CD14-positive monocyte (primary cell): ENCODE data around the gene EPS8L3. TPM values are rescaled to one million over a fixed set of nuclear protein-coding genes. Genes with fewer than 3 reads are reported as not detected.

Experiments used
- DNase-seq, 3 donors: peaks; one replicate each; pipeline ENCODE4 v3.0.0-alpha.2; 2011 to 2022
- H2AFZ ChIP-seq: 2 replicates; pipeline ENCODE4 v1.6.0; 2012; ENCODE audit warnings: mild to moderate bottlenecking, low read depth, low read length, inconsistent platforms; ENCODE audit not compliant: insufficient read depth, poor library complexity, severe bottlenecking
- H3K27ac ChIP-seq, 2 donors: 1 replicate in 1 of 2; 2 replicates in 1 of 2; pipeline ENCODE4 v1.5.1; 2012 to 2013; ENCODE audit warnings: low read length in 2 of 2, control low read depth in 1 of 2, inconsistent platforms in 1 of 2, low read depth in 1 of 2, mild to moderate bottlenecking in 1 of 2
- H3K27me3 ChIP-seq, 2 donors: one replicate each; pipeline versions ENCODE4 v1.6.0 to v1.6.1; 2011 to 2013; ENCODE audit warnings: low read length in 2 of 2; ENCODE audit not compliant: control insufficient read depth in 2 of 2, insufficient read depth in 2 of 2
- H3K36me3 ChIP-seq, 2 donors: replicated peaks in 1 of 2; 1 replicate in 1 of 2; 2 replicates in 1 of 2; pipeline versions ENCODE4 v1.5.1 to v1.6.1; 2012 to 2013; ENCODE audit warnings: low read length in 2 of 2, control low read depth in 1 of 2, inconsistent platforms in 1 of 2, mild to moderate bottlenecking in 1 of 2; ENCODE audit not compliant: insufficient read depth in 2 of 2, control insufficient read depth in 1 of 2
- H3K4me1 ChIP-seq, 2 donors: 1 replicate in 1 of 2; 2 replicates in 1 of 2; pipeline versions ENCODE4 v1.5.1 to v1.6.1; 2012 to 2013; ENCODE audit warnings: low read length in 2 of 2, control low read depth in 1 of 2, inconsistent platforms in 1 of 2, mild to moderate bottlenecking in 1 of 2, moderate library complexity in 1 of 2; ENCODE audit not compliant: insufficient read depth in 2 of 2, control insufficient read depth in 1 of 2
- H3K4me2 ChIP-seq: replicated peaks from 2 replicates; pipeline ENCODE3; 2012; ENCODE audit warnings: low read length, moderate library complexity, mild to moderate bottlenecking; ENCODE audit not compliant: poor library complexity, severe bottlenecking; ENCODE audit errors: extremely low read depth
- H3K4me3 ChIP-seq, 3 experiments: fragments of 200-600 bp in 1 of 3; sonication (generic) in 1 of 3; replicated peaks in 1 of 3; 1 replicate in 2 of 3; 2 replicates in 1 of 3; pipeline ENCODE4 v1.5.1; 2011 to 2013; ENCODE audit warnings: low read length in 3 of 3, mild to moderate bottlenecking in 3 of 3, control low read depth in 2 of 3, low read depth in 2 of 3, inconsistent platforms in 1 of 3, moderate library complexity in 1 of 3
- H3K79me2 ChIP-seq: 2 replicates; pipeline ENCODE4 v1.6.0; 2012; ENCODE audit warnings: mild to moderate bottlenecking, control low read depth, inconsistent platforms, low read length, moderate library complexity; ENCODE audit not compliant: insufficient read depth
- H3K9ac ChIP-seq: 2 replicates; pipeline ENCODE4 v1.6.0; 2017; ENCODE audit warnings: low read length, mild to moderate bottlenecking; ENCODE audit not compliant: insufficient read depth, poor library complexity, severe bottlenecking
- H3K9me3 ChIP-seq, 2 donors: replicated peaks in 1 of 2; 1 replicate in 1 of 2; 2 replicates in 1 of 2; pipeline versions ENCODE4 v1.5.1 to v1.6.1; 2012 to 2013; ENCODE audit warnings: low read length in 2 of 2, control low read depth in 1 of 2; ENCODE audit not compliant: control insufficient read depth in 1 of 2, insufficient read depth in 1 of 2
- H4K20me1 ChIP-seq: 2 replicates; pipeline ENCODE4 v1.6.0; 2012; ENCODE audit warnings: mild to moderate bottlenecking, low read length, control low read depth, moderate library complexity; ENCODE audit not compliant: insufficient read depth
- H3K27ac Mint-ChIP-seq, 7 donors: one replicate each; pipeline ENCODE4 v1.8.0; 2020; ENCODE audit warnings: mild to moderate bottlenecking in 7 of 7, mixed read lengths in 7 of 7, moderate library complexity in 6 of 7, inconsistent platforms in 2 of 7
- H3K27me3 Mint-ChIP-seq, 3 donors: one replicate each; pipeline ENCODE4 v1.8.0; 2021 to 2022; ENCODE audit warnings: low read depth in 3 of 3, mild to moderate bottlenecking in 3 of 3, mixed read lengths in 3 of 3, moderate library complexity in 3 of 3, inconsistent platforms in 1 of 3
- H3K36me3 Mint-ChIP-seq, 2 donors: one replicate each; pipeline ENCODE4 v1.8.0; 2020; ENCODE audit warnings: mixed read lengths in 2 of 2, inconsistent platforms in 1 of 2, mild to moderate bottlenecking in 1 of 2
- H3K4me1 Mint-ChIP-seq: one replicate; pipeline ENCODE4 v1.8.0; 2020; ENCODE audit warnings: mild to moderate bottlenecking, mixed read lengths
- H3K4me3 Mint-ChIP-seq, 2 donors: one replicate each; pipeline ENCODE4 v1.8.0; 2020; ENCODE audit warnings: mild to moderate bottlenecking in 2 of 2, mixed read lengths in 2 of 2, moderate library complexity in 1 of 2
- H3K9me3 Mint-ChIP-seq, 7 donors: one replicate each; pipeline ENCODE4 v1.8.0; 2020 to 2022; ENCODE audit warnings: mixed read lengths in 7 of 7, mild to moderate bottlenecking in 6 of 7, moderate library complexity in 6 of 7, inconsistent platforms in 2 of 7
- CTCF ChIP-seq: fragments of 200-600 bp; IDR thresholded peaks from one replicate; pipeline ENCODE4 v1.8.0; 2022; ENCODE audit warnings: antibody characterized with exemption, mild to moderate bottlenecking
- whole genome bisulfite sequencing: methylation state at CpG from one replicate; pipeline ENCODE4 v1.1.5; 2013; ENCODE audit warnings: missing lambda C conversion rate; ENCODE audit not compliant: insufficient coverage; 5-methylcytosine and 5-hydroxymethylcytosine counted together
- intact Hi-C, 2 donors: fragments of 100-400 bp; cut with micrococcal nuclease; formaldehyde crosslinking; loops; one replicate each; pipeline versions ENCODE4 v1.15.0 to v1.15.1; 2023
- polyA plus RNA-seq, 3 donors: library from polyadenylated mRNA; depleted of rRNA in 1 of 3; unstranded in 2 of 3; stranded (reverse) in 1 of 3; fragments of 300-500 nt in 2 of 3; fragments of >200 nt in 1 of 3; fragmentation: Illumina TruSeq in 2 of 3; gene quantifications; 1 replicate in 2 of 3; 2 replicates in 1 of 3; pipeline ENCODE4 v1.2.3, GENCODE V29; 2012 to 2021

EPS8L3 gene
- polyA plus RNA-seq, 3 donors, result not detected

DNA sequence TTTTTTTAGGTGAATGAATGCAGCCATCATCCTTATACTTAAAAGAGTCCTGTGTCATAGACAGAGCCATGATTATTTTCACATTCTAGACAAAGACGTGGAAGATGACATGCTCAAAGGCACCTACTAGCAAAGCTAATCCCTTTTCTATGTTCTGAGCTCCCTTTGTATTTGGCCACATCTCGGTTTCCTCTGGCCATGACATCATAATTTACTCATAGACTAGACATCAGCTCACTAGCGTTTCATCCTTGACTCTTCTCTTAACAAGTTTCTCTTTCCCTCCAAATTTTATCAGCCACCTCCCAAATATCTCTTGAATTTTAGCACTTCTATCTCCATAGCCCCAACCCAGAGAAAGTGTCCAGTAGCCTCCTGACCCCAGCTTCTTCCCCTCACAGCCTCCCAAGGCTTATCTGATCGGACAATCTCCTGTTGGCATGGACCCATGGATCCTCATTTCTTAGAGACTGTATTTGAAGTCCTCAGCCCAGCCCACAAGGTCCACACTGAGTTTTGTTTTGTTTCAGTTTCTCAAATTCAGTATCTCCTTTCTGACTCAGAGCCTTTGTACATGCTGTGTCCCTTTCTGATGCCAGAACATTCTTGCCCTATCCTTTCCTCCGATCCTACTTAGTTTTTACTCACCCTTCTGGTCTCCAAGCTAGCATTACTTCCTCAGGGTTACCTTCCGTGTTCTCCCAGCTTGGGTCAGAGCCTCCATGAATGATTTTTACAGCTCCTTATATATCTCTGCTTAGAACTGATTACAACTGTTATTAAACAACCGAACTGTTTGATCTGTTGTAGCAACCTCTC lies 33.0 kb upstream of the EPS8L3 start:
- Histone ChIP-seq H3K27ac (no peak overlapping the region), H3K4me1 (peaks cover 32 to 40% of the 10 kb centered on the region in 2 donors), H4K20me1 (no peaks in the 10 kb centered on the region), H3K4me3 (no peak overlapping the region), H3K9ac (no peak overlapping the region), H3K79me2 (no peaks in the 10 kb centered on the region), H3K27me3 (no peaks in the 10 kb centered on the region), H3K9me3 (no peaks in the 10 kb centered on the region), H3K4me2 (no peak overlapping the region), H2AFZ (no peak overlapping the region), H3K36me3 (no peaks in the 10 kb centered on the region)
- Mint-ChIP-seq H3K36me3 (no peaks in the 10 kb centered on the region), H3K27me3 (peaks cover 4 to 13% (median 13%) of the 10 kb centered on the region in 3 donors), H3K4me1 (peaks cover 39% of the 10 kb centered on the region), H3K27ac (peak overlapping the region in 2 of 7 donors; percentile 9 to 10), H3K4me3 (no peak overlapping the region), H3K9me3 (no peaks in the 10 kb centered on the region)
- TF ChIP-seq CTCF, result no peak
- DNase-seq, result no peak
- intact Hi-C loops, result no loop called here
- WGBS, result 77% methylated on average over 5 of the region's 7 CpGs

DNA sequence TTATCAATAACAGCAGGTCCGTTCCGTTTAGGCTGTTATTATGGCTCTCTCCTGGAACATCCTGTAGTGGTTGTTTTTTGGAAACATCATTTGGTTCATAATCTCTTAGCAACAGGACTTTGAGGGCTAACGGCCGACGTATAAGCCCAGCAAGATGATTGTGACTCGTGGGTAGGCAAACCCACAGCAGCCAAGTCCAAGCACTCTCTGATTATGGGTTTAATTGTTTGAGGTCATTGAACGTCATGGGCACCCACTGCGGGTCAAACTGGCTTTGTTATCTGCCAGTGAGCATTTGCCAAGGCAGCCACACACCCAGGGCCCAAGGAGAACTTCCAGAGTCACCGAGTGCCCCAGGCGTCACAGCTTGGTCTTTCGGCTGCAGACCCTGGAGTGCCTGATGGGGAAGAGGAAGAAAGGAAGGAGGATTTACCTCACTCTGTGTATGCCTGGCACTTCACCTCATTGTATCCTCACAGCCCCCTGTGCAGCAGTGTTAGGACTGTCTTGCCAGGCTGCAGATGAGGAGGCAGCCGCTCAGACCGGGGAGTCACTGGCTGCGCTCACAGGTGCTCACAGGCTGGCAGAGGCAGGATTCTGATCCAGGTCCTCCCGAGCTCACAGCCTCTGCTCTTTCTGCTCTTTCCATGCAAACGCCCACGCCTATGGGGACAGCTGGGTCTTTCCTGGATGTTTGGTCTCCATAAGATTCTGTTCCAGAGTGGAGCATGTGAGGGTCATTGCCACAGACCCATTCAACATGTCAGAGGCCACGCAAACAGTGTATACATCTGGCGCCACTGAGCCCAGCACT lies 30.8 kb upstream of the EPS8L3 start:
- intact Hi-C loops, result loop anchor here in 1 of 2 donors (5.0 kb wide), 1 partner anchor 33 kb away; no protein-coding TSS in a partner anchor
- Histone ChIP-seq H3K79me2 (no peaks in the 10 kb centered on the region), H3K9ac (no peak overlapping the region), H3K27ac (no peak overlapping the region), H3K4me2 (no peak overlapping the region), H3K4me3 (no peak overlapping the region), H3K4me1 (peaks cover 52 to 61% of the 10 kb centered on the region in 2 donors), H3K9me3 (no peaks in the 10 kb centered on the region), H4K20me1 (no peaks in the 10 kb centered on the region), H3K27me3 (no peaks in the 10 kb centered on the region), H2AFZ (no peak overlapping the region), H3K36me3 (no peaks in the 10 kb centered on the region)
- Mint-ChIP-seq H3K9me3 (no peaks in the 10 kb centered on the region), H3K4me1 (peaks cover 60% of the 10 kb centered on the region), H3K27ac (peak overlapping the region in 2 of 7 donors; percentile 40 to 64), H3K27me3 (peaks cover 4 to 15% (median 13%) of the 10 kb centered on the region in 3 donors), H3K36me3 (peaks cover 0 to 2% of the 10 kb centered on the region in 2 donors), H3K4me3 (no peak overlapping the region)
- WGBS, result 73% methylated on average over 12 of the region's 19 CpGs
- TF ChIP-seq CTCF, result no peak
- no peak for DNase-seq
